GM19372 (cell line): ENCODE results near the gene SLC28A1.
"Not testable (repeated sequence)": the region's sequence is repeated elsewhere in the genome, so short reads cannot be mapped to it uniquely, and the experiment has no call there.

ENCODE experiments used
- ATAC-seq: cut with Tn5 transposase; IDR thresholded peaks from one replicate; pipeline ENCODE4 v1.9.1; 2021; ENCODE audit warnings: mild to moderate bottlenecking, low read depth, moderate library complexity; ENCODE audit not compliant: unreplicated experiment

SLC28A1 gene

GRCh38 chr15:84905016-84905916 is 20.8 kb downstream of the SLC28A1 start:
- no peak for ATAC-seq

GRCh38 chr15:84907731-84908130 is 23.3 kb downstream of the SLC28A1 start:
- ATAC-seq = no peak

- no peak for ATAC-seq
These were observed 24.1 kb downstream of the SLC28A1 start for GRCh38 chr15:84908564-84908963.

- ATAC-seq = no peak
These were observed 24.6 kb downstream of the SLC28A1 start for GRCh38 chr15:84909029-84909428.

- ATAC-seq = no peak
These were observed 25.3 kb downstream of the SLC28A1 start for GRCh38 chr15:84909782-84910181.

- ATAC-seq = no peak
These were observed 26.6 kb downstream of the SLC28A1 start for GRCh38 chr15:84910928-84911623.

GRCh38 chr15:84911879-84912660 is 27.6 kb downstream of the SLC28A1 start:
- ATAC-seq = no peak

GRCh38 chr15:84913360-84913723 is 28.9 kb downstream of the SLC28A1 start:
- no peak for ATAC-seq

- no peak for ATAC-seq
These were observed 29.9 kb downstream of the SLC28A1 start for GRCh38 chr15:84914351-84914750.

GRCh38 chr15:84914909-84915605 is 30.6 kb downstream of the SLC28A1 start:
- ATAC-seq = peak; percentile 98

- no peak for ATAC-seq
These were observed 31.1 kb downstream of the SLC28A1 start for GRCh38 chr15:84915606-84915958.

GRCh38 chr15:84917452-84917851 is 33.0 kb downstream of the SLC28A1 start:
- no peak for ATAC-seq

GRCh38 chr15:84919106-84919667 is 34.7 kb downstream of the SLC28A1 start:
- ATAC-seq = no peak

- ATAC-seq = no peak
These were observed 36.7 kb downstream of the SLC28A1 start for GRCh38 chr15:84921121-84921520.

- ATAC-seq = no peak
These were observed 38.1 kb downstream of the SLC28A1 start for GRCh38 chr15:84922530-84922929.

GRCh38 chr15:84924077-84924731 is 39.7 kb downstream of the SLC28A1 start:
- ATAC-seq = no peak

- not testable (repeated sequence) for ATAC-seq
These were observed 40.5 kb downstream of the SLC28A1 start for GRCh38 chr15:84924821-84925569.

- ATAC-seq = no peak
These were observed 41.4 kb downstream of the SLC28A1 start for GRCh38 chr15:84925906-84926305.
